ENCODE data around the gene RXRA.

Gene RXRA

DNA sequence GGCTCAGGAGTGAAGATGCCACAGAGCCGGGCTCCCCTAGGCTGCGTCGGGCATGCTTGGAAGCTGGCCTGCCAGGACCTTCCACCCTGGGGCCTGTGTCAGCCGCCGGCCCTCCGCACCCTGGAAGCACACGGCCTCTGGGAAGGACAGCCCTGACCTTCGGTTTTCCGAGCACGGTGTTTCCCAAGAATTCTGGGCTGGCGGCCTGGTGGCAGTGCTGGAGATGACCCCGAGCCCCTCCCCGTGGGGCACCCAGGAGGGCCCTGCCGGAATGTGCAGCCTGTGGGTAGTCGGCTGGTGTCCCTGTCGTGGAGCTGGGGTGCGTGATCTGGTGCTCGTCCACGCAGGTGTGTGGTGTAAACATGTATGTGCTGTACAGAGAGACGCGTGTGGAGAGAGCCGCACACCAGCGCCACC, 113.1 kb downstream of the RXRA start:
- peaks cover 4% of the 10 kb centered on the region for H3K36me3 Mint-ChIP-seq (ENCODE audit: low read depth)

GRCh38 chr9:134440636-134441226, 114.5 kb downstream of the RXRA start:
- Mint-ChIP-seq H3K4me1 (peaks cover 43% of the 10 kb centered on the region), H3K27me3 (ENCODE audit: low read depth, poor library complexity) (peaks cover 10% of the 10 kb centered on the region), H3K9me3 (peaks cover 6% of the 10 kb centered on the region), H3K4me3 (no peak overlapping the region), H3K36me3 (ENCODE audit: low read depth) (peaks cover 4% of the 10 kb centered on the region), H3K27ac (peak overlapping the region; percentile 68)
- TF ChIP-seq, protein P1, sequence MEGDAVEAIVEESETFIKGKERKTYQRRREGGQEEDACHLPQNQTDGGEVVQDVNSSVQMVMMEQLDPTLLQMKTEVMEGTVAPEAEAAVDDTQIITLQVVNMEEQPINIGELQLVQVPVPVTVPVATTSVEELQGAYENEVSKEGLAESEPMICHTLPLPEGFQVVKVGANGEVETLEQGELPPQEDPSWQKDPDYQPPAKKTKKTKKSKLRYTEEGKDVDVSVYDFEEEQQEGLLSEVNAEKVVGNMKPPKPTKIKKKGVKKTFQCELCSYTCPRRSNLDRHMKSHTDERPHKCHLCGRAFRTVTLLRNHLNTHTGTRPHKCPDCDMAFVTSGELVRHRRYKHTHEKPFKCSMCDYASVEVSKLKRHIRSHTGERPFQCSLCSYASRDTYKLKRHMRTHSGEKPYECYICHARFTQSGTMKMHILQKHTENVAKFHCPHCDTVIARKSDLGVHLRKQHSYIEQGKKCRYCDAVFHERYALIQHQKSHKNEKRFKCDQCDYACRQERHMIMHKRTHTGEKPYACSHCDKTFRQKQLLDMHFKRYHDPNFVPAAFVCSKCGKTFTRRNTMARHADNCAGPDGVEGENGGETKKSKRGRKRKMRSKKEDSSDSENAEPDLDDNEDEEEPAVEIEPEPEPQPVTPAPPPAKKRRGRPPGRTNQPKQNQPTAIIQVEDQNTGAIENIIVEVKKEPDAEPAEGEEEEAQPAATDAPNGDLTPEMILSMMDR (IDR thresholded peaks at IDR 0.05), result no peak
- DNase-seq, result no peak

More for the DNA sequence above, 113.1 kb downstream of the RXRA start:
- Mint-ChIP-seq H3K27ac (peak overlapping the region; percentile 51), H3K27me3 (ENCODE audit: low read depth, poor library complexity) (peaks cover 3% of the 10 kb centered on the region), H3K9me3 (no peaks in the 10 kb centered on the region), H3K4me1 (peaks cover 54% of the 10 kb centered on the region), H3K4me3 (no peak overlapping the region)
- no peak for DNase-seq
- TF ChIP-seq, protein P1 (IDR thresholded peaks at IDR 0.05), result no peak

- Mint-ChIP-seq H3K4me1 (peaks cover 36% of the 10 kb centered on the region), H3K9me3 (peaks cover 6% of the 10 kb centered on the region), H3K36me3 (ENCODE audit: low read depth) (peaks cover 2% of the 10 kb centered on the region), H3K27me3 (ENCODE audit: low read depth, poor library complexity) (peaks cover 13% of the 10 kb centered on the region), H3K27ac (no peak overlapping the region), H3K4me3 (no peak overlapping the region)
- DNase-seq, result no peak
- TF ChIP-seq, protein P1 (IDR thresholded peaks at IDR 0.05), result no peak
Measured at GRCh38 chr9:134441227-134442084, 115.2 kb downstream of the RXRA start.

- Mint-ChIP-seq H3K36me3 (ENCODE audit: low read depth) (no peaks in the 10 kb centered on the region), H3K4me1 (peaks cover 29% of the 10 kb centered on the region), H3K9me3 (peaks cover 6% of the 10 kb centered on the region), H3K27me3 (ENCODE audit: low read depth, poor library complexity) (peaks cover 18% of the 10 kb centered on the region), H3K4me3 (no peak overlapping the region), H3K27ac (no peak overlapping the region)
- TF ChIP-seq, protein P1 (IDR thresholded peaks at IDR 0.05), result no peak
- DNase-seq, result no peak
Measured at GRCh38 chr9:134442085-134442474, 115.8 kb downstream of the RXRA start.

- DNase-seq, result no peak
- no peaks in the 10 kb centered on the region for H3K36me3 Mint-ChIP-seq (ENCODE audit: low read depth)
- peaks cover 18% of the 10 kb centered on the region for H3K27me3 Mint-ChIP-seq (ENCODE audit: low read depth, poor library complexity)
- TF ChIP-seq, protein P1 (IDR thresholded peaks at IDR 0.05), result no peak
- no peak overlapping the region for H3K4me3 Mint-ChIP-seq
- peaks cover 6% of the 10 kb centered on the region for H3K9me3 Mint-ChIP-seq
- H3K27ac Mint-ChIP-seq, result no peak overlapping the region
- peaks cover 25% of the 10 kb centered on the region for H3K4me1 Mint-ChIP-seq
Measured at GRCh38 chr9:134442486-134443173, 116.4 kb downstream of the RXRA start.

Data from nephron progenitor cell (in vitro differentiated cells).